Measurements from ENCODE around the gene GAB2.

The GAB2 gene

DNA sequence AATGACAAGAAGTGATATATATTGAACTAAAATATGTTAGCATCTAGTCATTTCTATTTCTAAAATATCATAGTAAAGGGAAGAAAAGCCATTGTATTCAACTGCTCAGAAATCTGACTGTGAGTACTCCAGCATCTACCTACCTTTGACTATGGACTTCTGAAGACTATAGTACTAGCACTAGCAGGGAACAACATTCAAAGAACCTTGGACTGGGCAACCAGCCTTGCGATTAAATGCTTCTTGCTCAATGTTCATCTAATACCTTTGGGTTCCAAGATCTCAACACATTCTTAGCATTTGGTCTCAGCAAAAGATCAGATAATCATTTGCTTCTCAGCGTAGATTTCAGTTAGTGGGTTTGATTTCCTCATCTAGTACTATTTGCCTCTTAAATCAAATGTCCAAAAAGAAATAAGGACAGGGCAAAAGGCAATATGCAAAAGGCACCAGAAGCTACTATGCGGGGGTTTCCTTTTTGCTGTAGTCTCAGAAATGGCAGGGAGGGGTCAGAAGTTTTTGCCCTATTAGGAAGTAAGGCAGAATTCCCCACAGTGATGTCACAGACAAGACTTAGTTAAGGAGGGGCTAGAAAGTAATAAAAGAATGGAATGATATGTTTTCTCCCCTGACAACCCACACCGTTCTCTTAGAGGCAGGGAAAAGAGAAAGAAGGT is 80.6 kb downstream of the GAB2 start:
- no peaks in the 10 kb centered on the region for H3K4me1 ChIP-seq (ENCODE audit: control insufficient read depth, insufficient read depth, low read length)
- H3K36me3 ChIP-seq (ENCODE audit: control insufficient read depth, insufficient read depth, low read length) = no peaks in the 10 kb centered on the region
- no peak overlapping the region for H3K4me3 ChIP-seq (ENCODE audit: low read depth, low read length)
- H3K27me3 ChIP-seq (ENCODE audit: control insufficient read depth, insufficient read depth, low read length) = no peaks in the 10 kb centered on the region
- H3K9ac ChIP-seq (ENCODE audit: low read depth, low read length) = no peak overlapping the region
- no peaks in the 10 kb centered on the region for H3K9me3 ChIP-seq (ENCODE audit: control insufficient read depth, insufficient read depth, low read length)

DNA sequence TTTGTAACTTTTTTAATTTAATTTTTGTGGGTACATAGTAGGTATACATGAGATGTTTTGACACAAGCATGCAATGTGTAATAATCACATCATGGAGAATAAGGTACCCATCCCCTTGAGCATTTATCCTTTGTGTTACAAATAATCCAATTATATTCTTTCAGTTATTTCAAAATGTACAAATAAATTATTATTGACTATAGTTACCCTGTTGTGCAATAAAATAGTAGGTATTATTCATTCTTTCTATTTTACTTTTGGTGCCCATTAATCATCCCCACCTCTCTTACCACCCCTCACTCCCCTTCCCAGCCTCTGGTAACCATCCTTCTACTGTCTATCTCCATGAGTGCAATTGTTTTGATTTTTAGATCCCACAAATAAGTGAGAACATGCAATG is 83.5 kb downstream of the GAB2 start:
- Histone ChIP-seq H3K27me3 (ENCODE audit: control insufficient read depth, insufficient read depth, low read length) (no peaks in the 10 kb centered on the region), H3K4me3 (ENCODE audit: low read depth, low read length) (no peak overlapping the region), H3K4me1 (ENCODE audit: control insufficient read depth, insufficient read depth, low read length) (no peaks in the 10 kb centered on the region), H3K36me3 (ENCODE audit: control insufficient read depth, insufficient read depth, low read length) (no peaks in the 10 kb centered on the region), H3K9me3 (ENCODE audit: control insufficient read depth, insufficient read depth, low read length) (no peaks in the 10 kb centered on the region), H3K9ac (ENCODE audit: low read depth, low read length) (no peak overlapping the region)

DNA sequence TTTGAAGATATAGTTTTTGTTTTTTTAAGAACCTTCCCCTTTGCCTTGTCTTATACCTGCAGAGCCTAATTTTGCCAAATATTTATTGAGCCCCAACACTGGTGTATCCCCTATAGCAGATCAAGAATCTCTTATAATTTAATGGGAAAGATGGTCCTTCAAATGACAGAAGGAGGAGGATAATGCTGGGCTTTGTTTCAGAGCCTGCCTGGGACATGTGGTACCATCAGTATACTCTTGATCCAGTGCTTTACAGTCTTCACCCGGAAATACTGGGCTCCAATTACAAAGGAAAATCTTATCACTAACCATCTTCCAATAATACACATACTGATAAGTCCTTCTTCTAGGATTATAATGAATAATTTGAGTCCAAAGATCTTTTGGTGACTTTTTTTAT is 84.7 kb downstream of the GAB2 start:
- H3K9ac ChIP-seq (ENCODE audit: low read depth, low read length) = no peak overlapping the region
- H3K36me3 ChIP-seq (ENCODE audit: control insufficient read depth, insufficient read depth, low read length) = no peaks in the 10 kb centered on the region
- no peaks in the 10 kb centered on the region for H3K9me3 ChIP-seq (ENCODE audit: control insufficient read depth, insufficient read depth, low read length)
- no peaks in the 10 kb centered on the region for H3K27me3 ChIP-seq (ENCODE audit: control insufficient read depth, insufficient read depth, low read length)
- no peaks in the 10 kb centered on the region for H3K4me1 ChIP-seq (ENCODE audit: control insufficient read depth, insufficient read depth, low read length)
- no peak overlapping the region for H3K4me3 ChIP-seq (ENCODE audit: low read depth, low read length)

DNA sequence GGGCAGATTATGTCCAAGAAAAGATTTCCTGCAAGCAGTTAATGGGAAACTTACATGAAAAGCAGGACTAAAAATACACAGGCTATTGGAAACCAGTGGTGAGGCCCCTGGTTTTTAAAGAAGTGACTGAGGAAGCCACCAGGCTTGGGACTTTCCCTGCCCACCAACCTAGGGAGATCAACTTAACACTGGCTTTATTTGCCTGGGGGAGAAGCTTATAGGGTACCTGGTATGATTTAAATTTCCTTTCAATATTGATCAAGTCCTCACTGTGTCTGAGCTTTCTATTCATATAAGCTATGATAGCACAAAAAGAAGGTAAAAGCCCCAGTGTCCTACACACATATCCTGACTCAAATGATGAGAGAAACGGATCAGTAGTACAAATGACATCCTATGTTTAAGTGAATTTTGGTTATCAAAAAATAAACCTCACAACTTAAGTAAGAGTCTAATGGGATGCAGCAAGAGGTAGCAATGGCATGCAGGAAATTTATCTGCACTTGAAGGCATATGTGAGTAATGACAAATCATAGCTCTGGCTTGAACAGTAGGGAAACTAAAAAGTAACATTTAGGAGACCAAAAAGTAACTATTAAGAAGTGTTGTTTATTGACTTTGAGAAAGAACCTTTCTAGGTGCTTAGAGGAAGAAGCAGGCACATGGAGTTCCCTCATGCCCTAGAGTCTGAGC is 85.3 kb downstream of the GAB2 start:
- no peak overlapping the region for H3K4me3 ChIP-seq (ENCODE audit: low read depth, low read length)
- no peaks in the 10 kb centered on the region for H3K4me1 ChIP-seq (ENCODE audit: control insufficient read depth, insufficient read depth, low read length)
- H3K27me3 ChIP-seq (ENCODE audit: control insufficient read depth, insufficient read depth, low read length) = no peaks in the 10 kb centered on the region
- H3K9ac ChIP-seq (ENCODE audit: low read depth, low read length) = no peak overlapping the region
- H3K9me3 ChIP-seq (ENCODE audit: control insufficient read depth, insufficient read depth, low read length) = no peaks in the 10 kb centered on the region
- H3K36me3 ChIP-seq (ENCODE audit: control insufficient read depth, insufficient read depth, low read length) = no peaks in the 10 kb centered on the region

DNA sequence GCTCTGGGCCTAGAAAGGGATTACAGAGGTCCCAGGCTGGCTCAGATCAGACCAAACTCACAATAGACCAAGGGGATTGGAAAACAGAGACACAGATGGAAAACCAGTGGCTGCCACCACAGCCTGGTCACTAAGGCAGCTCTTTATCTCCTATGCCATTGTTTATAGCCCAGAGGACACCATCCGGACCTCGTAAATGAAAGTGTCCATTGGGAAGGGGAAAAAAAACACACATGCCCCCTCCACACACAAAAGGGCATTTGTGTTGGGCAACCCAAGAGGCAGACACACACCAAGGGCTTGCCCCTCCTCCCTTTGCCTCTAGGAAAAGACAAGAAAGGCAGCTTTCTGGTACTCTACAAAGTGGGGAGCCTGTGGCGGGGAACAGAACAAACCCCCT is 85.9 kb downstream of the GAB2 start:
- no peak overlapping the region for H3K9ac ChIP-seq (ENCODE audit: low read depth, low read length)
- H3K4me1 ChIP-seq (ENCODE audit: control insufficient read depth, insufficient read depth, low read length) = no peaks in the 10 kb centered on the region
- no peaks in the 10 kb centered on the region for H3K27me3 ChIP-seq (ENCODE audit: control insufficient read depth, insufficient read depth, low read length)
- no peaks in the 10 kb centered on the region for H3K36me3 ChIP-seq (ENCODE audit: control insufficient read depth, insufficient read depth, low read length)
- no peaks in the 10 kb centered on the region for H3K9me3 ChIP-seq (ENCODE audit: control insufficient read depth, insufficient read depth, low read length)
- H3K4me3 ChIP-seq (ENCODE audit: low read depth, low read length) = no peak overlapping the region

DNA sequence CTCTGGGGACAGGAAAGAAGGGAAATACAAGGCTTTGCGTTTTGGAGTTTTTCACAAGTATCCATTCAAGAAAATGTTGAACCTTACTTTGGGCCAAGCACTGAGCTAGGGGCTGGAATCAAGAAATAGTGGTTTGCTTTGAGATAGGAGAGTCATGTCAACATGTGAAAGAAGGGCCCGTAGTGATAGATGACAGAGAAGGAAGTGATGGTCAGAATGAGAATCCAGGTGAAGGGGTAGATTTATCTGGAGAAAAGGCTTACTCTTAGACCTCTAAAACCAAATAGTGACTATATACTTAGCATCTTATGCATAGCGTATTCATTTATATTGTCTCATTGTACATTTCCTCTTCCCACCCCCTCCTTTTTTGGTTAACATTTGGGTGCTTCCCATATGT is 87.3 kb downstream of the GAB2 start:
- no peak overlapping the region for H3K9ac ChIP-seq (ENCODE audit: low read depth, low read length)
- H3K36me3 ChIP-seq (ENCODE audit: control insufficient read depth, insufficient read depth, low read length) = no peaks in the 10 kb centered on the region
- H3K27me3 ChIP-seq (ENCODE audit: control insufficient read depth, insufficient read depth, low read length) = no peaks in the 10 kb centered on the region
- H3K4me3 ChIP-seq (ENCODE audit: low read depth, low read length) = no peak overlapping the region
- H3K4me1 ChIP-seq (ENCODE audit: control insufficient read depth, insufficient read depth, low read length) = no peaks in the 10 kb centered on the region
- H3K9me3 ChIP-seq (ENCODE audit: control insufficient read depth, insufficient read depth, low read length) = no peaks in the 10 kb centered on the region

DNA sequence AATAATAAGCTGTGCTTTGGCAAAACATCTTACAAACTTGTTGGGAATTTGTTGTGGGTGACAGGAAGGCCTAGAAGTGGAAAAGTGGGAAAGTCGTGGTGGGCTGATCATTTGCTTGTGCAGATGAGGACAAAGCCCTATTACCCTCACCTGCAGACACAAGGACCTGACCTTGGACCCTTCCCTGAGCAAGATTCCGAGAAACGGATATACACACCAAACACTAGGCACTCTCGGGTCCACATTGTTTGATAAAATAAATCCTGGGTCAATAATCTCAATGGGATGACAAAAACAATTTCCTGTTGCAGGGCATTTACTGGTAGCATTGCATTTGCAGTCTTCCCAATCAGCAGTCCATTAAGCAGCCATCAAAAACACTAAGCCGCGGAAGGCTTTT is 89.7 kb downstream of the GAB2 start:
- Histone ChIP-seq H3K4me1 (ENCODE audit: control insufficient read depth, insufficient read depth, low read length) (no peaks in the 10 kb centered on the region), H3K27me3 (ENCODE audit: control insufficient read depth, insufficient read depth, low read length) (no peaks in the 10 kb centered on the region), H3K4me3 (ENCODE audit: low read depth, low read length) (no peak overlapping the region), H3K9ac (ENCODE audit: low read depth, low read length) (no peak overlapping the region), H3K36me3 (ENCODE audit: control insufficient read depth, insufficient read depth, low read length) (no peaks in the 10 kb centered on the region), H3K9me3 (ENCODE audit: control insufficient read depth, insufficient read depth, low read length) (no peaks in the 10 kb centered on the region)

DNA sequence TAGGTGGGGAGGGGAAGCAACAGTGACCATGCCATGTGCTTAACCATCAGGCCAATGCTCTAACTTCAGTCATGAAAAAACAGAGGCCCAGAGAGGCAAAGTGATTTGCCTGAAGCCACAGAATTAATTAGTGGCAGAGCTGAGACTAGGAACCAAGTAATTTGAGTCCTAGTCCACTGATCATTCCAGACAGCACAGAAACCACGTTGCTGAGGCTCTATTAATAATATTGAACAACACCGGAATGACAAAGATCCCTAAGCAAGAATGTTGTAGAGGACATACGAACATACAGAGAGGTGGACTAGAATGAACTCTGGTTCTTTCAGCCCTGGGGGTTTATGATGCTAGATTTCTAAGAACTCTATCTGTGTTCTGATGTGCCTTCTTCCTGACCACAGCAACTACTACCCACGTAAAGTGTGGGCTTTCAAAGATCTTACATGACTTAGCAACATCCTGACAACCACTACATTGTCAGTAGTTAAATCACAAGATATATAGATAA is 92.3 kb downstream of the GAB2 start:
- Histone ChIP-seq H3K9ac (ENCODE audit: low read depth, low read length) (no peak overlapping the region), H3K4me3 (ENCODE audit: low read depth, low read length) (no peak overlapping the region), H3K36me3 (ENCODE audit: control insufficient read depth, insufficient read depth, low read length) (no peaks in the 10 kb centered on the region), H3K9me3 (ENCODE audit: control insufficient read depth, insufficient read depth, low read length) (no peaks in the 10 kb centered on the region), H3K27me3 (ENCODE audit: control insufficient read depth, insufficient read depth, low read length) (no peaks in the 10 kb centered on the region), H3K4me1 (ENCODE audit: control insufficient read depth, insufficient read depth, low read length) (no peaks in the 10 kb centered on the region)

DNA sequence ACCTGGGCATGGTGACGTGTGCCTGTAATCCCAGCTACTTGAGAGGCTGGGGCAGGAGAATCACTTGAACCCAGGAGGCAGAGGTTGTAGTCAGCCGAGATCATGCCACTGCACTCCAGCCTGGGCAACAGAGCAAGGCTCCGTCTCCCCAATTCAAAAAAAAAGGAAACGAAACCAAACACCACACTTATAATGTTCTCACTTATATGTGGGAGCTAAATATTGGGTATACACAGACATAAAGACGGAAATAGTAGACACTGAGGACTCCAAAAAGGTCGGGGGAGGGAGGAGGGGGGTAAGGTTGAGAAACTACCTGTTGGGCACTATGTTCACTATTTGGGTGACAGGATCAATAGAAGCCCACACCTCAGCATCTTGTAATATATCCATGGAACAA is 94.3 kb downstream of the GAB2 start:
- Histone ChIP-seq H3K27me3 (ENCODE audit: control insufficient read depth, insufficient read depth, low read length) (no peaks in the 10 kb centered on the region), H3K4me3 (ENCODE audit: low read depth, low read length) (no peak overlapping the region), H3K9ac (ENCODE audit: low read depth, low read length) (no peak overlapping the region), H3K4me1 (ENCODE audit: control insufficient read depth, insufficient read depth, low read length) (no peaks in the 10 kb centered on the region), H3K9me3 (ENCODE audit: control insufficient read depth, insufficient read depth, low read length) (no peaks in the 10 kb centered on the region), H3K36me3 (ENCODE audit: control insufficient read depth, insufficient read depth, low read length) (no peaks in the 10 kb centered on the region)

DNA sequence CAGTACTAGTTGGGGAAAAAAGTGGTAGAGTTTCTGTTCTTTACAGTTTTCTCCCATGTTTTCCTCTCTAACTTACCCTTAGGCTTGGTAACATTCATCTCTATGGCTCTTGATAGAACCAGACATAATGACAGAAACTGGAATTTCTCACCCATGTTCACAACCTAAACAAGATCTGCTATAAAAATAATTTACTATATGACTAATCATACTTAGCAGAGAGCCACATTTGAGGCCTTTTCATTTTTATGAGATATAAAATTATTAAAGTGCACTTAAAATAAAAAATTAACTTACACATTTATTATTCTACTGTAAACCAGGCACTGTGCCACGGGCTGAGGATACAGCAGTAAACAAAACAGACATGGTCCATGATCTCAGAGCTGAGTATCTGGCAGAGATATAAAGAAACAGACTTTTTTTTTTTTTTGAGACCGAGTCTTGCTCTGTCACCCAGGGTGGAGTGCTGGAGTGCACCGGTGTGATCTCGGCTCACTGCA is 98.1 kb downstream of the GAB2 start:
- H3K36me3 ChIP-seq (ENCODE audit: control insufficient read depth, insufficient read depth, low read length) = no peaks in the 10 kb centered on the region
- H3K27me3 ChIP-seq (ENCODE audit: control insufficient read depth, insufficient read depth, low read length) = no peaks in the 10 kb centered on the region
- H3K4me1 ChIP-seq (ENCODE audit: control insufficient read depth, insufficient read depth, low read length) = no peaks in the 10 kb centered on the region
- no peaks in the 10 kb centered on the region for H3K9me3 ChIP-seq (ENCODE audit: control insufficient read depth, insufficient read depth, low read length)
- H3K9ac ChIP-seq (ENCODE audit: low read depth, low read length) = no peak overlapping the region
- H3K4me3 ChIP-seq (ENCODE audit: low read depth, low read length) = no peak overlapping the region

DNA sequence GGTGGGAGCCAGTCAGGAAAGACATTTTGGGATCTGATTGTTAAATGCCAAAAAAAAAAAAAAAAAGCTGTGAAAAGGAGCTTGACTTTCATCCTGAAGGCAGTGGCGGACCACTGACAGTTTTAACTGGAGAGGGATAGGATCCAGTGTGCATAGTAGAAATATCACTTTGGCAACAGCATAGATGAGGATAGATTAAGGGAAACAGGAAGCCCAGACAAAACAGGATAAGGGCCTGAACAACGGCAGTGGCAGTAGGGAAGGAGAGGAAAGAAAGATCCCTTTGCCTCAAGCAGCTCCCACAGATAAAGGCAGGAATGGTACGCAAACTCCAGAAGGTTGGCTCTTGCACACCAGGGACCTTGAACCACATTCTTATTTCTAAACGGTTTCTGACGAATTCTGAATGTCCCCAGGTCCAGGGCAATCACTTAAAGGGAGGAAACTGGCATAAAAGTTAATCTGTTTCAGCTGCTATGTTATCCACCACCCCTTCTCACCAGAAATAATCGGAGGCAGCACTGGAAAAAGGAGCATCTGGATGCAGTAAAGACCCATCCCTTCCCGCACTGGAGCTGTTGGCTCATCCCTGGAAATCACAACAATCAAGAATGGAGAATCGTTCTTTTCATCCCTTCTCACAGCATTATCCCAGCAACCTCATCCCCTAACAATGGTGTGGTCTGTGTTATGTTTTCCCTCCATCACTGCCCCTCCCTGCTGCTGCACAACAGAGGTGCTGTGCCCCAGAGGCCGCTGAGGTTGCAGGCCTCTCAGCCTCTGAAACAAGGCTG is 99.1 kb downstream of the GAB2 start:
- no peaks in the 10 kb centered on the region for H3K27me3 ChIP-seq (ENCODE audit: control insufficient read depth, insufficient read depth, low read length)
- H3K9ac ChIP-seq (ENCODE audit: low read depth, low read length) = no peak overlapping the region
- no peaks in the 10 kb centered on the region for H3K9me3 ChIP-seq (ENCODE audit: control insufficient read depth, insufficient read depth, low read length)
- no peaks in the 10 kb centered on the region for H3K36me3 ChIP-seq (ENCODE audit: control insufficient read depth, insufficient read depth, low read length)
- no peaks in the 10 kb centered on the region for H3K4me1 ChIP-seq (ENCODE audit: control insufficient read depth, insufficient read depth, low read length)
- no peak overlapping the region for H3K4me3 ChIP-seq (ENCODE audit: low read depth, low read length)

Data from iPS-15b (cell line).